NCI-H2171 (cell line): Measurements from ENCODE around the gene YAE1.
"Not testable (repeated sequence)": the region's sequence is repeated elsewhere in the genome, so short reads cannot be mapped to it uniquely, and the experiment has no call there.

Source experiments
- DNase-seq: peaks from one replicate; lab custom pipeline; 2025; lab: John Stamatoyannopoulos, UW

Gene YAE1

GRCh38 chr7:39566023-39566921 is at the start of gene YAE1:
YAE1 (plus strand) TSS chr7:39566404; CDS start chr7:39566419, 15 bp downstream.
- peak; percentile 82 for DNase-seq

GRCh38 chr7:39516498-39516897 is 49.7 kb upstream of the YAE1 start:
- no peak for DNase-seq

GRCh38 chr7:39517240-39517639 is 49.0 kb upstream of the YAE1 start:
- DNase-seq: no peak

GRCh38 chr7:39525926-39526325 is 40.3 kb upstream of the YAE1 start:
- no peak for DNase-seq

GRCh38 chr7:39526666-39527065 is 39.5 kb upstream of the YAE1 start:
- DNase-seq: no peak

- no peak for DNase-seq
These were observed 38.9 kb upstream of the YAE1 start for GRCh38 chr7:39527296-39527695.

GRCh38 chr7:39527951-39528350 is 38.3 kb upstream of the YAE1 start:
- no peak for DNase-seq

- DNase-seq: no peak
These were observed 37.4 kb upstream of the YAE1 start for GRCh38 chr7:39528849-39529248.

GRCh38 chr7:39529582-39529981 is 36.6 kb upstream of the YAE1 start:
- DNase-seq: no peak

GRCh38 chr7:39530971-39531370 is 35.2 kb upstream of the YAE1 start:
- DNase-seq: no peak

- DNase-seq: no peak
These were observed 34.4 kb upstream of the YAE1 start for GRCh38 chr7:39531818-39532217.

- DNase-seq: no peak
These were observed 33.4 kb upstream of the YAE1 start for GRCh38 chr7:39532832-39533231.

GRCh38 chr7:39534599-39534998 is 31.6 kb upstream of the YAE1 start:
- no peak for DNase-seq

- no peak for DNase-seq
These were observed 31.1 kb upstream of the YAE1 start for GRCh38 chr7:39535064-39535463.

GRCh38 chr7:39535720-39536119 is 30.5 kb upstream of the YAE1 start:
- DNase-seq: no peak

- DNase-seq: no peak
These were observed 29.3 kb upstream of the YAE1 start for GRCh38 chr7:39536951-39537350.

GRCh38 chr7:39539816-39540215 is 26.4 kb upstream of the YAE1 start:
- DNase-seq: no peak

- DNase-seq: no peak
These were observed 25.9 kb upstream of the YAE1 start for GRCh38 chr7:39540320-39540719.

GRCh38 chr7:39541511-39541910 is 24.7 kb upstream of the YAE1 start:
- no peak for DNase-seq

- not testable (repeated sequence) for DNase-seq
These were observed 21.4 kb upstream of the YAE1 start for GRCh38 chr7:39544774-39545173.

- DNase-seq: no peak
These were observed 18.9 kb upstream of the YAE1 start for GRCh38 chr7:39547336-39547735.

- no peak for DNase-seq
These were observed 15.8 kb upstream of the YAE1 start for GRCh38 chr7:39550411-39550810.

- no peak for DNase-seq
These were observed 12.8 kb upstream of the YAE1 start for GRCh38 chr7:39553436-39553835.

- no peak for DNase-seq
These were observed 11.5 kb upstream of the YAE1 start for GRCh38 chr7:39554583-39555165.
